Measurements from ENCODE around the gene ERC2.

GRCh38 chr3:55946574-55947160, 521.6 kb downstream of the ERC2 start:
- TF ChIP-seq CTCF (IDR thresholded peaks at IDR 0.05) (no peak), POLR2A (IDR thresholded peaks at IDR 0.05) (no peak)

Measured in heart left ventricle (tissue), 13 donors.